HG03025 (cell line): ENCODE results near the gene ZDHHC4.
"Not testable (repeated sequence)": the region's sequence is repeated elsewhere in the genome, so short reads cannot be mapped to it uniquely, and the experiment has no call there.

Experiments
- ATAC-seq: cut with Tn5 transposase; IDR thresholded peaks from one replicate; pipeline ENCODE4 v1.9.1; 2021; ENCODE audit warnings: mild to moderate bottlenecking, moderate library complexity; ENCODE audit not compliant: unreplicated experiment, low FRiP score

The ZDHHC4 gene

GRCh38 chr7:6559896-6560295 lies 17.4 kb upstream of the ZDHHC4 start:
- no peak for ATAC-seq

GRCh38 chr7:6562106-6562505 lies 15.1 kb upstream of the ZDHHC4 start:
- no peak for ATAC-seq

GRCh38 chr7:6563936-6564770 lies 13.1 kb upstream of the ZDHHC4 start:
- no peak for ATAC-seq

- no peak for ATAC-seq
These were observed 11.6 kb upstream of the ZDHHC4 start for GRCh38 chr7:6565655-6566054.

- ATAC-seq, result no peak
These were observed 9.4 kb upstream of the ZDHHC4 start for GRCh38 chr7:6567886-6568285.

GRCh38 chr7:6571160-6571779 lies 6.0 kb upstream of the ZDHHC4 start:
- no peak for ATAC-seq

GRCh38 chr7:6575281-6576023 lies 1.8 kb upstream of the ZDHHC4 start:
- no peak for ATAC-seq

GRCh38 chr7:6576024-6576866 lies 1.0 kb upstream of the ZDHHC4 start:
- ATAC-seq, result no peak

GRCh38 chr7:6576867-6577368 lies 336 bp upstream of the ZDHHC4 start:
- not testable (repeated sequence) for ATAC-seq

GRCh38 chr7:6578114-6579084 lies 1.1 kb downstream of the ZDHHC4 start:
- ATAC-seq, result no peak

GRCh38 chr7:6579446-6579845 lies 2.2 kb downstream of the ZDHHC4 start:
- no peak for ATAC-seq

GRCh38 chr7:6585746-6586432 lies 8.6 kb downstream of the ZDHHC4 start:
- not testable (repeated sequence) for ATAC-seq

- no peak for ATAC-seq
These were observed 11.3 kb downstream of the ZDHHC4 start for GRCh38 chr7:6588566-6588965.

- ATAC-seq, result no peak
These were observed 12.0 kb downstream of the ZDHHC4 start for GRCh38 chr7:6589151-6589828.

- ATAC-seq, result peak; percentile 88
These were observed 12.8 kb downstream of the ZDHHC4 start, which contains the start of gene INTS15 for GRCh38 chr7:6589829-6590644. Gene INTS15, plus strand, starts transcription at chr7:6590021. Its CDS starts 263 bp downstream, at chr7:6590284.

- no peak for ATAC-seq
These were observed 13.4 kb downstream of the ZDHHC4 start for GRCh38 chr7:6590645-6591110.

GRCh38 chr7:6600093-6600492 lies 22.8 kb downstream of the ZDHHC4 start:
- ATAC-seq, result no peak
